PC-9 (cell line): ENCODE results near the gene DAND5.

Experiments used
- EZH2 ChIP-seq: fragments of 200-600 bp; sonication (generic); IDR thresholded peaks from 2 replicates; pipeline ENCODE4 v1.8.0; 2017; ENCODE audit warnings: antibody characterized with exemption, low read depth
- TF ChIP-seq, protein P1 (sequence below): fragments of 200-600 bp; sonication (generic); conservative IDR thresholded peaks from 2 replicates; pipeline ENCODE4 v1.6.1; 2017; ENCODE audit warnings: mixed run types, antibody characterized with exemption, mild to moderate bottlenecking, moderate library complexity

DNA sequence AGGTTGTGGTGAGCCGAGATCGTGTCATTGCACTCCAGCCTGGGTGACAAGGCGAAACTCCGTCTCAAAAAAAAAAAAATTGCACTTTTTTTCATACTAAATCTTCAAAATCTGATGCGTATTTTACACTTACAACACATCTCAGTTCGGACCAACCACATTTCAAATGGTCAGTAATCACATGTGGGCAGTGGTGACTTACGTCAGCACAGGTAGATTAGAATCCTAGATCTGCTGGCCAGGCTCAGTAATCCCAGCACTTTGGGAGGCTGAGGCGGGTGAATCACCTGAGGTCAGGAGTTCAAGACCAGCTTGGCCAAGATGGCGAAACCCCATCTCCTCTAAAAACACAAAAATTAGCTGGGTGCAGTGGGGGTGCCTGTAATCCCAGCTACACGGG lies 34.3 kb upstream of the DAND5 start:
- TF ChIP-seq, protein P1, sequence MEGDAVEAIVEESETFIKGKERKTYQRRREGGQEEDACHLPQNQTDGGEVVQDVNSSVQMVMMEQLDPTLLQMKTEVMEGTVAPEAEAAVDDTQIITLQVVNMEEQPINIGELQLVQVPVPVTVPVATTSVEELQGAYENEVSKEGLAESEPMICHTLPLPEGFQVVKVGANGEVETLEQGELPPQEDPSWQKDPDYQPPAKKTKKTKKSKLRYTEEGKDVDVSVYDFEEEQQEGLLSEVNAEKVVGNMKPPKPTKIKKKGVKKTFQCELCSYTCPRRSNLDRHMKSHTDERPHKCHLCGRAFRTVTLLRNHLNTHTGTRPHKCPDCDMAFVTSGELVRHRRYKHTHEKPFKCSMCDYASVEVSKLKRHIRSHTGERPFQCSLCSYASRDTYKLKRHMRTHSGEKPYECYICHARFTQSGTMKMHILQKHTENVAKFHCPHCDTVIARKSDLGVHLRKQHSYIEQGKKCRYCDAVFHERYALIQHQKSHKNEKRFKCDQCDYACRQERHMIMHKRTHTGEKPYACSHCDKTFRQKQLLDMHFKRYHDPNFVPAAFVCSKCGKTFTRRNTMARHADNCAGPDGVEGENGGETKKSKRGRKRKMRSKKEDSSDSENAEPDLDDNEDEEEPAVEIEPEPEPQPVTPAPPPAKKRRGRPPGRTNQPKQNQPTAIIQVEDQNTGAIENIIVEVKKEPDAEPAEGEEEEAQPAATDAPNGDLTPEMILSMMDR: no peak
- TF ChIP-seq EZH2: no peak
